HAP-1 (cell line): ENCODE results near the gene NIT2.
A peak's percentile ranks its signal among the peaks of the same experiment; 100 is the strongest.

Experiments used
- DNase-seq, 2 experiments: peaks; one replicate each; pipeline ENCODE4 v3.0.0-alpha.2; 2016 to 2020; ENCODE audit warnings: low spot score in 2 of 2
- H3K27me3 ChIP-seq: fragments of 250-450 bp; sonication (Bioruptor Pico); 2 replicates; pipeline ENCODE4 v1.5.1; 2020; ENCODE audit warnings: low read depth, mild to moderate bottlenecking, moderate library complexity
- H3K36me3 ChIP-seq: fragments of 250-450 bp; sonication (Bioruptor Pico); replicated peaks from 2 replicates; pipeline ENCODE4 v1.5.1; 2020; ENCODE audit warnings: mild to moderate bottlenecking
- H3K4me1 ChIP-seq: fragments of 250-450 bp; sonication (Bioruptor Pico); 2 replicates; pipeline ENCODE4 v1.5.1; 2020; ENCODE audit warnings: mild to moderate bottlenecking
- H3K4me3 ChIP-seq: fragments of 250-450 bp; sonication (Bioruptor Pico); 2 replicates; pipeline ENCODE4 v1.5.1; 2020; ENCODE audit warnings: mild to moderate bottlenecking, moderate library complexity
- H3K9me3 ChIP-seq: fragments of 250-450 bp; sonication (Bioruptor Pico); 2 replicates; pipeline ENCODE4 v1.5.1; 2020; ENCODE audit warnings: mild to moderate bottlenecking, moderate library complexity
- in situ Hi-C: fragments of 300-500 bp; cut with MboI; formaldehyde crosslinking; loops from 3 replicates; pipeline ENCODE4 v1.14.3; 2020; ENCODE audit warnings: low sequenced_read_pairs, inconsistent platforms, mixed read lengths

The NIT2 gene, protein sequence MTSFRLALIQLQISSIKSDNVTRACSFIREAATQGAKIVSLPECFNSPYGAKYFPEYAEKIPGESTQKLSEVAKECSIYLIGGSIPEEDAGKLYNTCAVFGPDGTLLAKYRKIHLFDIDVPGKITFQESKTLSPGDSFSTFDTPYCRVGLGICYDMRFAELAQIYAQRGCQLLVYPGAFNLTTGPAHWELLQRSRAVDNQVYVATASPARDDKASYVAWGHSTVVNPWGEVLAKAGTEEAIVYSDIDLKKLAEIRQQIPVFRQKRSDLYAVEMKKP

GRCh38 chr3:100334488-100335351 is at the start of gene NIT2:
NIT2 (plus strand) TSS chr3:100334757; CDS start chr3:100334792, 35 bp downstream.
- H3K27me3 ChIP-seq = no peaks in the 10 kb centered on the region
- H3K4me3 ChIP-seq = peak within 1 kb of the TSS; percentile 49
- DNase-seq = peak; percentile 77 to 91
- in situ Hi-C loops = no loop called here
- peaks cover 6% of the 10 kb centered on the region; the same call in 1 of the 2 replicates for H3K36me3 ChIP-seq
- H3K4me1 ChIP-seq = peaks cover 10% of the 10 kb centered on the region
- no peaks in the 10 kb centered on the region for H3K9me3 ChIP-seq

DNA sequence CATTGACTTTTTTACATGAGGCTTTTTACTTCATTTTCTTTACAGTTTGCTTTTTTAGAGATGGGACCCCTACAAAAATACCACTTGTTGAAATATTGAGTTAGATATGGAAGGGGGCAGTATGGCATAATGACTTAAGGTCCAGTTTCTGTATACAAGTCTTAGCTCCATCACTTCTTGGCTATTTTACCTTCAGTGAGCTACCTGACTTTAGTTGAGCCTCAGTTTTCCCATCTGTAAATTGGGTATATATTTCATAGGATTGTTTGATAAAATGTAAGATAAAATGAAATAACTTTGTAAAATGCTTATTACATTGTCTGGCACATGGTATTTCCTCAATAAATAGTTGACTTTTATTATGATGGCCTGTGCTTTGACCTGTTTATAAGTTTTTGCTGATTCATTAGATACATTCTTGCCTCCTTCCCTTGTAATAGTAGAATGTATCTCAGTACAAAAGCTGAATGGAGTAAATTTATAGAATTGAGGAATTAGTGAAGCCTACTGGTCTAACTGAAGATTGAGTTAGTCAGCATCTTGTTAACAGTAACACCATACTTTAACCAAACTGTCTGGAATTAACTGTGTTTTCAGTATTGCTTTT is 46.2 kb upstream of the NIT2 start:
- H3K9me3 ChIP-seq = no peaks in the 10 kb centered on the region
- no peaks in the 10 kb centered on the region for H3K4me1 ChIP-seq
- no peak for DNase-seq
- H3K27me3 ChIP-seq = no peaks in the 10 kb centered on the region
- no peak overlapping the region for H3K4me3 ChIP-seq
- peaks cover 8% of the 10 kb centered on the region for H3K36me3 ChIP-seq
- in situ Hi-C loops = no loop called here

- H3K27me3 ChIP-seq = no peaks in the 10 kb centered on the region
- peaks cover 7% of the 10 kb centered on the region for H3K36me3 ChIP-seq
- in situ Hi-C loops = no loop called here
- no peaks in the 10 kb centered on the region for H3K9me3 ChIP-seq
- DNase-seq = no peak
- no peaks in the 10 kb centered on the region for H3K4me1 ChIP-seq
- no peak overlapping the region for H3K4me3 ChIP-seq
These were observed 45.2 kb upstream of the NIT2 start for GRCh38 chr3:100289339-100289738.

GRCh38 chr3:100295089-100295488 is 39.5 kb upstream of the NIT2 start:
- DNase-seq = no peak
- in situ Hi-C loops = no loop called here
- Histone ChIP-seq H3K4me1 (no peaks in the 10 kb centered on the region), H3K27me3 (no peaks in the 10 kb centered on the region), H3K9me3 (no peaks in the 10 kb centered on the region), H3K4me3 (no peak overlapping the region), H3K36me3 (peaks cover 21% of the 10 kb centered on the region)

DNA sequence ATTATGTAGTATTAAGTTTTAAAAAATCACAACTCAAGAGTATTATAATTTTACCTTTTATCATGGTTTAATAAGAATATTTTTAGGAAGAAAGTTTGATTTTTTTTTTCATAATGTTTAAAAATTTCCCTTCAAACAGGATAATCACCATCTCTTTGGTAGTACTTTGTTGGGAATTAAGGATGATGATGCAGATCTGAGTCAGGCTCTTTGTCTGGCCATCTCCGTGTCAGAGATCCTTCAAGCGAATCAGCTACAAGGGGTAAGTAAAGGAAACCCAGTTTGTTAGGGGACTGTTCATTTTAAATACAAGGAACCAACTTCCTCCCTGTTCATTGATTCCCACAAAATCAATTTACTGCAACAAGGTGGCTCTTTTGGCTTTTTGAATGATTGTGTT is 36.8 kb upstream of the NIT2 start:
- Histone ChIP-seq H3K4me3 (no peak overlapping the region), H3K4me1 (no peaks in the 10 kb centered on the region), H3K36me3 (peaks cover 22% of the 10 kb centered on the region), H3K9me3 (no peaks in the 10 kb centered on the region), H3K27me3 (no peaks in the 10 kb centered on the region)
- in situ Hi-C loops = no loop called here
- no peak for DNase-seq

- in situ Hi-C loops = no loop called here
- Histone ChIP-seq H3K9me3 (no peaks in the 10 kb centered on the region), H3K4me3 (no peak overlapping the region), H3K36me3 (peaks cover 18% of the 10 kb centered on the region), H3K27me3 (no peaks in the 10 kb centered on the region), H3K4me1 (no peaks in the 10 kb centered on the region)
- no peak for DNase-seq
These were observed 35.5 kb upstream of the NIT2 start for GRCh38 chr3:100299016-100299415.

DNA sequence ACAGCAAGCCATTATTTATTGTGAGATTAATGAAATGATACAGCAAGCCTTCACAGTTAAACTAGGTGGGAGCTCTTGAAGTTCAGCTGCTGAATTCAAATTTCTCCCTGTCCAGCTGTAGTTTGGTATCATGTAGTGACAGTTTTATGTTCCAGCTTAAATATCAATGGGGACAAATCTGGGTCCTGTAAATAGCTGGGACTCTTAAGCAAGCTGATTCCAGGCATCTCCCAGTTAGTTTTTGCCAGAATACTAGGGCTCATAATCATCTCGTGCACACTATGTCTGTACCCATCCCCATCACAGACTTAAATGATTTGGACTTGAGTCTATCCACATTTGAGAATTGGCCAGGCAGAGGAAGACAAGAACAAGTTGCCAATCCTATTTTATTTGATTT is 27.9 kb upstream of the NIT2 start:
- in situ Hi-C loops = loop anchor here (25.0 kb wide), 1 partner anchor 281 kb away; no protein-coding TSS in a partner anchor
- peaks cover 9% of the 10 kb centered on the region for H3K36me3 ChIP-seq

DNA sequence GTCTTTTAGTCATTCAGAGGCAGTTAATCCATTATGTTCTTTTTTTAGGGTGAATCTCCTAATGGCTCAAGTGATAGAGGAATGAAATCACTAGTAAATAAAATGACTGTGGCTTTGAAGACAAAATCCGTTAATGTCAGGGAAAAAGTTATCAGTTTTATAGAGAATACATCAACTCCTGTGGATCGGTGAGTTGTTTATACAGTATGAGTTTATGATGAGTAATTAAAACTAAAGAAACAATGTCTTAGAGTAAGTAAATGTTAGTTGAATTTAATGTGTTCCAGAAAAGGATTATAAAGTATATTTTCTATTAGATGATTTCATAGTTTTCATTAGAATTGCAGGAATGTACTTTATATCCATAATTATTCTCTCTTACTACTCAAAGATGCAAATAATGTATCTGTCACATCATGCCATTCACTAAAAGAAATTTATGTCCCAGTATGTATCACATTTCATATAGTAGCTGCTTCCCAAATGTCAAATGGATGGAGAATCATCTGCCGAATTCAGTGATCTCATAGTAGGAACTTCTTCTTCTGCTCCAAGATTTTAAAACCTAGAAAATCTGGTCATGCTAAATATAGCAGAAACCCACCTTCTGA is 24.1 kb upstream of the NIT2 start:
- H3K36me3 ChIP-seq = peaks cover 9% of the 10 kb centered on the region
- no peaks in the 10 kb centered on the region for H3K9me3 ChIP-seq
- H3K27me3 ChIP-seq = no peaks in the 10 kb centered on the region
- no peaks in the 10 kb centered on the region for H3K4me1 ChIP-seq
- no peak overlapping the region for H3K4me3 ChIP-seq
- in situ Hi-C loops = loop anchor here (25.0 kb wide), 1 partner anchor 277 kb away; no protein-coding TSS in a partner anchor
- no peak for DNase-seq

More for the DNA sequence above, 27.9 kb upstream of the NIT2 start:
- no peak for DNase-seq
- Histone ChIP-seq H3K4me1 (no peaks in the 10 kb centered on the region), H3K27me3 (no peaks in the 10 kb centered on the region), H3K4me3 (no peak overlapping the region), H3K9me3 (no peaks in the 10 kb centered on the region)

- Histone ChIP-seq H3K9me3 (no peaks in the 10 kb centered on the region), H3K4me3 (no peak overlapping the region), H3K36me3 (peaks cover 9% of the 10 kb centered on the region), H3K27me3 (no peaks in the 10 kb centered on the region), H3K4me1 (no peaks in the 10 kb centered on the region)
- in situ Hi-C loops = loop anchor here (25.0 kb wide), 1 partner anchor 276 kb away; no protein-coding TSS in a partner anchor
- DNase-seq = no peak
These were observed 23.5 kb upstream of the NIT2 start for GRCh38 chr3:100311011-100311410.

- Histone ChIP-seq H3K4me1 (peaks cover 4% of the 10 kb centered on the region; the same call in 1 of the 2 replicates), H3K9me3 (no peaks in the 10 kb centered on the region), H3K4me3 (no peak overlapping the region), H3K36me3 (peaks cover 13% of the 10 kb centered on the region), H3K27me3 (no peaks in the 10 kb centered on the region)
- in situ Hi-C loops = loop anchor here (25.0 kb wide), 1 partner anchor 271 kb away; no protein-coding TSS in a partner anchor
- DNase-seq = peak; percentile 33 to 61
These were observed 17.9 kb upstream of the NIT2 start for GRCh38 chr3:100316641-100317069.

GRCh38 chr3:100317912-100318311 is 16.6 kb upstream of the NIT2 start:
- H3K4me1 ChIP-seq = peaks cover 4% of the 10 kb centered on the region; the same call in 1 of the 2 replicates
- peaks cover 13% of the 10 kb centered on the region for H3K36me3 ChIP-seq
- no peak for DNase-seq
- no peaks in the 10 kb centered on the region for H3K27me3 ChIP-seq
- H3K4me3 ChIP-seq = no peak overlapping the region
- in situ Hi-C loops = loop anchor here (25.0 kb wide), 1 partner anchor 269 kb away; no protein-coding TSS in a partner anchor
- no peaks in the 10 kb centered on the region for H3K9me3 ChIP-seq

DNA sequence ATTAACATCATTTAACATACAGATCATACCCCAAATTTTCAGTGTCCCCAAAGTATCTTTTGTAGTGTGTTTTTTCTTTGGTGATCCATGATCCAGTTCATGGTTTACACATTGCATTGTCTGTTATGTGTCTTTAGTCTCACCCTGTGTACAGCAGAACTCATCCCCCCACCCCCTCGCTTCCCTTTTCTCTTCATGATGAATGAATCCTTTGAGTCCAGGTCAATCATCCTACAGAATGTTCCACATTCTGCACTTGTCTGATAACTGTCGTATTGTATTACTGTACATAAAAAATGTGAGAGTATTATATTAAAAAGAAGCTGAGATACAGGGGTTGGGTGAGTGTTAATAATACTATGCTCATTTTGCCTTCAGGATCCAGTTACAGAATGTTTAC is 14.6 kb upstream of the NIT2 start:
- peaks cover 21% of the 10 kb centered on the region for H3K36me3 ChIP-seq
- no peaks in the 10 kb centered on the region for H3K27me3 ChIP-seq
- in situ Hi-C loops = loop anchor here (25.0 kb wide), 1 partner anchor 267 kb away; no protein-coding TSS in a partner anchor
- peaks cover 4% of the 10 kb centered on the region; the same call in 1 of the 2 replicates for H3K4me1 ChIP-seq
- no peaks in the 10 kb centered on the region for H3K9me3 ChIP-seq
- no peak for DNase-seq
- no peak overlapping the region for H3K4me3 ChIP-seq

- H3K4me1 ChIP-seq = no peaks in the 10 kb centered on the region
- H3K4me3 ChIP-seq = no peak overlapping the region
- DNase-seq = no peak
- H3K9me3 ChIP-seq = no peaks in the 10 kb centered on the region
- no peaks in the 10 kb centered on the region for H3K27me3 ChIP-seq
- in situ Hi-C loops = loop anchor here (25.0 kb wide), 1 partner anchor 263 kb away; no protein-coding TSS in a partner anchor
- H3K36me3 ChIP-seq = peaks cover 17% of the 10 kb centered on the region
These were observed 10.5 kb upstream of the NIT2 start for GRCh38 chr3:100324044-100324443.
